GM12878 (cell line): ENCODE measurements around the gene INTS6. TPM values are rescaled to one million over a fixed set of nuclear protein-coding genes. Genes with fewer than 3 reads are reported as not detected.

Source experiments
- ASH2L ChIP-seq: fragments of 300-600, 200-600 bp; sonication (generic); IDR thresholded peaks from 2 replicates; pipeline ENCODE4 v1.6.1; 2017; ENCODE audit warnings: low read depth, mild to moderate bottlenecking, borderline replicate concordance
- BACH1 ChIP-seq: fragments of 450-650 bp; IDR thresholded peaks from 2 replicates; pipeline ENCODE4 v1.6.1; 2017; ENCODE audit warnings: mild to moderate bottlenecking, borderline replicate concordance
- BMI1 ChIP-seq: fragments of 450-650 bp; IDR thresholded peaks from 2 replicates; pipeline ENCODE4 v1.6.1; 2016; ENCODE audit warnings: mild to moderate bottlenecking, moderate library complexity, borderline replicate concordance
- CBFB ChIP-seq: IDR thresholded peaks from 2 replicates; pipeline ENCODE4 v1.6.1; 2016; ENCODE audit warnings: antibody characterized with exemption, low read depth
- CBX5 ChIP-seq: sonication (generic); IDR thresholded peaks from 2 replicates; pipeline ENCODE4 v1.6.1; 2016; ENCODE audit warnings: low read depth, moderate library complexity, mild to moderate bottlenecking, inconsistent platforms
- CEBPB ChIP-seq, 2 experiments: fragments of 150-350 bp in 1 of 2; IDR thresholded peaks; 2 replicates each; pipeline ENCODE4 v1.6.1; 2012 to 2014; ENCODE audit warnings: low read depth in 2 of 2, low read length in 2 of 2, borderline replicate concordance in 1 of 2, inconsistent platforms in 1 of 2
- CHD2 ChIP-seq: IDR thresholded peaks from 2 replicates; pipeline ENCODE4 v1.6.1; 2011; ENCODE audit warnings: low read depth, low read length, improper control_type of control experiment, borderline replicate concordance
- ESRRA ChIP-seq: IDR thresholded peaks from 2 replicates; pipeline ENCODE4 v1.6.1; 2012; ENCODE audit warnings: mild to moderate bottlenecking, low read length, improper control_type of control experiment
- FOXK2 ChIP-seq: fragments of 450-650 bp; IDR thresholded peaks from 2 replicates; pipeline ENCODE4 v1.6.1; 2017; ENCODE audit warnings: mild to moderate bottlenecking, moderate library complexity
- GATAD2B ChIP-seq: fragments of 450-650 bp; conservative IDR thresholded peaks from 2 replicates; pipeline ENCODE4 v1.6.1; 2017; ENCODE audit warnings: low read depth, mild to moderate bottlenecking, moderate library complexity
- JUND ChIP-seq: IDR thresholded peaks from 2 replicates; pipeline ENCODE4 v1.6.1; 2012; ENCODE audit warnings: low read depth, mild to moderate bottlenecking, low read length, improper control_type of control experiment, moderate library complexity
- KDM1A ChIP-seq: fragments of 200-600 bp; sonication (generic); IDR thresholded peaks from 2 replicates; pipeline ENCODE4 v1.6.1; 2016; ENCODE audit warnings: borderline replicate concordance
- MEF2A ChIP-seq: IDR thresholded peaks from 2 replicates; pipeline ENCODE4 v1.6.1; 2011; ENCODE audit warnings: low read depth, mild to moderate bottlenecking, low read length, moderate library complexity; ENCODE audit not compliant: insufficient read depth
- MTA2 ChIP-seq: fragments of 450-650 bp; IDR thresholded peaks from 2 replicates; pipeline ENCODE4 v1.6.1; 2016; ENCODE audit warnings: low read depth, mild to moderate bottlenecking, moderate library complexity
- MXI1 ChIP-seq: fragments of 150-350 bp; IDR thresholded peaks from 2 replicates; pipeline ENCODE4 v1.6.1; 2011; ENCODE audit warnings: low read depth, mild to moderate bottlenecking, inconsistent platforms, low read length, improper control_type of control experiment
- MYC ChIP-seq: IDR thresholded peaks from 2 replicates; pipeline ENCODE4 v1.6.1; 2011; ENCODE audit warnings: mild to moderate bottlenecking, low read length, moderate library complexity, inconsistent platforms; ENCODE audit not compliant: insufficient read depth, insufficient replicate concordance, insufficient read length, severe bottlenecking
- NR2F1 ChIP-seq: fragments of 450-650 bp; conservative IDR thresholded peaks from 2 replicates; pipeline ENCODE4 v1.6.1; 2017; ENCODE audit warnings: mild to moderate bottlenecking
- POLR2A ChIP-seq: IDR thresholded peaks from 2 replicates; pipeline ENCODE4 v1.6.1; 2011; ENCODE audit warnings: low read depth, mild to moderate bottlenecking, low read length
- REST ChIP-seq: IDR thresholded peaks from 2 replicates; pipeline ENCODE4 v1.6.1; 2012; ENCODE audit warnings: mild to moderate bottlenecking, low read depth, low read length
- SMARCA5 ChIP-seq: fragments of 450-650 bp; IDR thresholded peaks from 2 replicates; pipeline ENCODE4 v1.6.1; 2017; ENCODE audit warnings: mild to moderate bottlenecking
- SRF ChIP-seq, 2 experiments: IDR thresholded peaks; 2 replicates each; pipeline ENCODE4 v1.6.1; 2011; ENCODE audit warnings: low read depth in 2 of 2, low read length in 2 of 2, mild to moderate bottlenecking in 1 of 2, moderate library complexity in 1 of 2
- SUZ12 ChIP-seq: fragments of 200-600 bp; sonication (generic); IDR thresholded peaks from one replicate; pipeline ENCODE4 v1.6.1; 2018; ENCODE audit warnings: antibody characterized with exemption, mild to moderate bottlenecking; ENCODE audit not compliant: unreplicated experiment
- TCF12 ChIP-seq: IDR thresholded peaks from 2 replicates; pipeline ENCODE4 v1.6.1; 2011; ENCODE audit warnings: low read depth, mild to moderate bottlenecking, low read length
- TCF3 ChIP-seq: IDR thresholded peaks from 2 replicates; pipeline ENCODE4 v1.6.1; 2012; ENCODE audit warnings: low read depth, mild to moderate bottlenecking, low read length, borderline replicate concordance; ENCODE audit not compliant: insufficient read depth
- ZNF24 ChIP-seq: fragments of 450-650 bp; IDR thresholded peaks from 2 replicates; pipeline ENCODE4 v1.6.1; 2017; ENCODE audit warnings: antibody characterized with exemption, mild to moderate bottlenecking
- polyA plus RNA-seq, 11 experiments: library from polyadenylated mRNA; depleted of rRNA in 4 of 11; unstranded in 6 of 11; stranded (reverse) in 5 of 11; fragments of >200 nt; fragmentation: Nextera tagmentation in 4 of 11; fragmentation: Illumina TruSeq in 1 of 11; extraction: Ambion mirVana in 4 of 11; extraction: Trizol in 1 of 11; gene quantifications; 1 replicate in 1 of 11; 2 replicates in 10 of 11; pipeline versions ENCODE4 v1.2.1 to v1.2.3, GENCODE V29; 2011 to 2016; ENCODE audit warnings: inconsistent platforms in 2 of 11, missing spikeins in 2 of 11, low read depth in 1 of 11
- total RNA-seq, 4 experiments: library from RNA; depleted of rRNA in 3 of 4; stranded (reverse); fragments of >200 nt in 3 of 4; fragmentation: Illumina TruSeq in 1 of 4; extraction: Trizol in 1 of 4; gene quantifications; 2 replicates each; pipeline versions ENCODE4 v1.2.1 to v1.2.3, GENCODE V29; 2013 to 2021

INTS6 gene
- total and polyA plus RNA-seq, 10 of the 15 experiments (the other 5 are each of a cell fraction or from before 2014, with no cell fraction given): 7.2 to 57.7 (median 30.9) TPM

- TF ChIP-seq SUZ12 (no peak), CHD2 (0 out of 2 replicates have a peak, but pooled peaks have one; percentile 56), GATAD2B (peak; percentile 94), JUND (0 out of 2 replicates have a peak, but pooled peaks have one; percentile 16), TCF12 (no peak), MTA2 (no peak), BMI1 (no peak), REST (no peak), TCF3 (no peak), MYC (no peak), ESRRA (no peak), MXI1 (peak; percentile 4; the same call in 1 of the 2 replicates), MEF2A (0 out of 2 replicates have a peak, but pooled peaks have one; percentile 11), SRF (IDR thresholded peaks at IDR 0.05; ENCODE audit: low read depth in 2 of 2, low read length in 2 of 2) (no peak), CEBPB (IDR thresholded peaks at IDR 0.05; ENCODE audit: borderline replicate concordance in 1 of 2, low read depth in 2 of 2, low read length in 2 of 2) (no peak), FOXK2 (no peak), KDM1A (no peak), ZNF24 (peak; percentile 56; the same call in 1 of the 2 replicates), CBFB (peak; percentile 66; the same call in 1 of the 2 replicates), NR2F1 (peak; percentile 92), POLR2A (peak; percentile 58), BACH1 (peak; percentile 81), CBX5 (0 out of 2 replicates have a peak, but pooled peaks have one; percentile 59), ASH2L (no peak), SMARCA5 (peak; percentile 92)
Observed at GRCh38 chr13:51453207-51453958, 547 bp upstream of the INTS6 start (continued).
